Left colon (tissue), 2 donors: Measurements from ENCODE around the gene SMIM8. TPM values are rescaled to one million over a fixed set of nuclear protein-coding genes. Genes with fewer than 3 reads are reported as not detected.

Experiments used
- ATAC-seq: fragments of 200-7000 bp; cut with Tn5 transposase; one replicate; pipeline ENCODE4 v1.9.1; 2020; ENCODE audit warnings: mild to moderate bottlenecking, moderate library complexity
- DNase-seq, 2 donors: peaks; one replicate each; pipeline ENCODE4 v3.0.0-alpha.2; 2020
- intact Hi-C, 2 donors: fragments of 100-400 bp; cut with DNase I in 1 of 2; cut with micrococcal nuclease in 1 of 2; formaldehyde crosslinking; loops; one replicate each; pipeline versions ENCODE4 v1.11.2 to v1.14.0; 2022; cut with DNase I, micrococcal nuclease
- total RNA-seq, 2 donors: library from RNA; stranded (reverse); fragmentation: NEBNext Ultra II Directional; extraction: Animal tissue kit (Norgen Biotek cat#: 25700); gene quantifications; one replicate each; pipeline ENCODE4 v1.2.1, GENCODE V29; 2021
- donor health status: DM: no; HTN: no; CAD: no.
- donor health status: DM: yes; HTN: yes; CAD: no.

The SMIM8 gene
- total RNA-seq, 2 donors from 2014 or later: 6.6 to 10.3 TPM

- no peak for DNase-seq
- intact Hi-C loops: no loop called here
- ATAC-seq: no peak
These were observed 8.6 kb downstream of the SMIM8 start for GRCh38 chr6:87330961-87331360.

GRCh38 chr6:87333033-87333432 is 10.6 kb downstream of the SMIM8 start:
- intact Hi-C loops: no loop called here
- ATAC-seq: no peak
- no peak for DNase-seq

GRCh38 chr6:87333591-87334181 is 11.3 kb downstream of the SMIM8 start:
- no peak for DNase-seq
- no peak for ATAC-seq
- intact Hi-C loops: no loop called here

- ATAC-seq (no peak), DNase-seq (no peak)
- intact Hi-C loops: no loop called here
These were observed 12.3 kb downstream of the SMIM8 start for GRCh38 chr6:87334683-87335082.

GRCh38 chr6:87336367-87336766 is 14.0 kb downstream of the SMIM8 start:
- no peak for ATAC-seq
- DNase-seq: no peak
- intact Hi-C loops: no loop called here

GRCh38 chr6:87340230-87340629 is 17.8 kb downstream of the SMIM8 start:
- ATAC-seq (no peak), DNase-seq (no peak)
- intact Hi-C loops: no loop called here

GRCh38 chr6:87341158-87341557 is 18.8 kb downstream of the SMIM8 start:
- no peak for DNase-seq
- intact Hi-C loops: no loop called here
- ATAC-seq: no peak

GRCh38 chr6:87341899-87342298 is 19.5 kb downstream of the SMIM8 start:
- DNase-seq (no peak), ATAC-seq (no peak)
- intact Hi-C loops: no loop called here

GRCh38 chr6:87342829-87343228 is 20.4 kb downstream of the SMIM8 start:
- DNase-seq (no peak), ATAC-seq (no peak)
- intact Hi-C loops: no loop called here

- intact Hi-C loops: no loop called here
- ATAC-seq: no peak
- DNase-seq: no peak
These were observed 22.3 kb downstream of the SMIM8 start, which contains the start of gene C6orf163 for GRCh38 chr6:87344731-87345130. TSS of gene C6orf163 (plus strand) at chr6:87344813. CDS start at chr6:87345100, 287 bp downstream.

- intact Hi-C loops: no loop called here
- no peak for ATAC-seq
These were observed 24.3 kb downstream of the SMIM8 start for GRCh38 chr6:87346700-87347099.

GRCh38 chr6:87349896-87350295 is 27.5 kb downstream of the SMIM8 start:
- no peak for DNase-seq
- intact Hi-C loops: no loop called here
- ATAC-seq: no peak

More at GRCh38 chr6:87346700-87347099, 24.3 kb downstream of the SMIM8 start:
- DNase-seq: no peak

- DNase-seq (no peak), ATAC-seq (no peak)
- intact Hi-C loops: no loop called here
These were observed 28.1 kb downstream of the SMIM8 start for GRCh38 chr6:87350516-87350915.

GRCh38 chr6:87351583-87351982 is 29.2 kb downstream of the SMIM8 start:
- intact Hi-C loops: no loop called here

GRCh38 chr6:87356181-87356580 is 33.8 kb downstream of the SMIM8 start:
- DNase-seq: no peak
- intact Hi-C loops: no loop called here
- ATAC-seq: no peak

More at GRCh38 chr6:87351583-87351982, 29.2 kb downstream of the SMIM8 start:
- ATAC-seq: no peak
- no peak for DNase-seq

- ATAC-seq: no peak
- DNase-seq: no peak
- intact Hi-C loops: no loop called here
These were observed 35.2 kb downstream of the SMIM8 start for GRCh38 chr6:87357479-87358196.

- no peak for DNase-seq
- intact Hi-C loops: no loop called here
- no peak for ATAC-seq
These were observed 42.3 kb downstream of the SMIM8 start for GRCh38 chr6:87364602-87365252.

GRCh38 chr6:87366072-87366827 is 43.9 kb downstream of the SMIM8 start:
- intact Hi-C loops: no loop called here
- ATAC-seq (no peak), DNase-seq (no peak)

- intact Hi-C loops: no loop called here
- ATAC-seq: no peak
- no peak for DNase-seq
These were observed 44.5 kb downstream of the SMIM8 start for GRCh38 chr6:87366899-87367298.
